ENCODE measurements around the gene SLC16A5.

DNA sequence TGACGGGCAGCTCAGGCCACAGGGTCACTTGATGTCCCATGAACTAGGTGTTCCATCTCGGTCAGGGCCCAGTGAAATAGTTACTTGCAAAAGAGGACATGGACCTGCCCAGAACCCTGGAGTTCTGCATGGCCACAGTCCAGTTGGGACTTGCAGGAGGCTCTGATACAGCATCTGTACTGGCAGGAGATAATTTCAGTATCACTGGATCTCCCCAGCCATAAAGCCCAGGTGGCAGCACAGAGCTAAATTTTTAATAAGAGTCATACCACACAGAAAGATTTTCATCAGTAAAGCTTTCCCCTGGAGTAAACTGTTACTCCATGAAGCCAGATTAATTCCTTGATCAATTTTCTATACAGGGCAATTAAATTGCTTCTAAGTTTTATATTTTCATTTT lies 18.0 kb upstream of the SLC16A5 start:
- TF ChIP-seq POLR2AphosphoS5 (IDR thresholded peaks at IDR 0.05; ENCODE audit: low read depth, low read length) = no peak
- TF ChIP-seq POLR2A (IDR thresholded peaks at IDR 0.05; ENCODE audit: low read depth, low read length) = no peak
- TF ChIP-seq TAF1 (IDR thresholded peaks at IDR 0.05; ENCODE audit: borderline replicate concordance, low read depth, low read length) = no peak

Data from GM12892 (cell line).